OCI-LY7 (cell line): ENCODE results near the gene CDYL. TPM values are rescaled to one million over a fixed set of nuclear protein-coding genes. Genes with fewer than 3 reads are reported as not detected.

Experiments used
- BruUV-seq: library from RNA; stranded (reverse); fragments of 400-500 nt; replicated peaks from 2 replicates; lab custom pipeline; 2021; lab: Mats Ljungman, UMichigan
- CTCF ChIA-PET: fragments of 300-600 bp; sonication (Branson Sonifier 250); formaldehyde crosslinking; loops from one replicate; lab custom pipeline; 2022; ENCODE audit warnings: antibody characterized with exemption; ENCODE audit not compliant: unreplicated experiment; lab: Charles Lee
- POLR2A ChIA-PET: fragments of 300-600 bp; sonication (Branson Sonifier 250); formaldehyde crosslinking; loops from one replicate; lab custom pipeline; 2022; ENCODE audit warnings: antibody characterized with exemption; lab: Charles Lee
- DNase-seq: peaks from one replicate; pipeline ENCODE4 v3.0.0-alpha.2; 2015; ENCODE audit warnings: low spot score
- H2AFZ ChIP-seq: fragments of 200-600 bp; sonication (generic), shearing (Covaris generic); 2 replicates; pipeline ENCODE4 v1.6.1; 2014; ENCODE audit warnings: mild to moderate bottlenecking, antibody characterized with exemption, low read length, moderate library complexity
- H3K27ac ChIP-seq: fragments of 200-600 bp; sonication (generic); 2 replicates; pipeline ENCODE4 v1.5.1; 2014; ENCODE audit warnings: mixed run types, low read depth, mild to moderate bottlenecking, moderate library complexity, low read length, inconsistent platforms; ENCODE audit not compliant: poor library complexity, severe bottlenecking
- H3K36me3 ChIP-seq: fragments of 200-600 bp; sonication (generic); 2 replicates; pipeline ENCODE4 v1.6.1; 2014; ENCODE audit warnings: mild to moderate bottlenecking, antibody characterized with exemption, low read length, moderate library complexity, mixed read lengths; ENCODE audit not compliant: insufficient read depth
- H3K4me1 ChIP-seq: fragments of 200-600 bp; sonication (generic); 2 replicates; pipeline ENCODE4 v1.5.1; 2014; ENCODE audit warnings: mild to moderate bottlenecking, low read length; ENCODE audit not compliant: insufficient read depth, poor library complexity, severe bottlenecking
- H3K4me2 ChIP-seq: fragments of 200-600 bp; sonication (generic); 2 replicates; pipeline ENCODE4 v1.6.1; 2014; ENCODE audit warnings: mild to moderate bottlenecking, low read length
- H3K4me3 ChIP-seq: fragments of 200-600 bp; sonication (generic); 2 replicates; pipeline ENCODE4 v1.5.1; 2014; ENCODE audit warnings: mild to moderate bottlenecking, low read depth, low read length; ENCODE audit not compliant: poor library complexity, severe bottlenecking
- H3K79me2 ChIP-seq: fragments of 200-600 bp; sonication (generic); 2 replicates; pipeline ENCODE4 v1.6.1; 2016; ENCODE audit warnings: low read depth, mild to moderate bottlenecking, low read length, moderate library complexity, mixed read lengths; ENCODE audit not compliant: insufficient read depth
- H3K9me2 ChIP-seq: fragments of 200-600 bp; sonication (generic); 2 replicates; pipeline ENCODE4 v1.6.1; 2016; ENCODE audit warnings: mild to moderate bottlenecking, low read length, mixed read lengths; ENCODE audit not compliant: insufficient read depth
- H3K9me3 ChIP-seq: fragments of 200-600 bp; sonication (generic); 2 replicates; pipeline ENCODE4 v1.6.1; 2014; ENCODE audit warnings: mild to moderate bottlenecking, mixed run types, low read length, mixed read lengths
- H4K20me1 ChIP-seq: fragments of 200-600 bp; sonication (generic); 2 replicates; pipeline ENCODE4 v1.6.1; 2014; ENCODE audit warnings: mild to moderate bottlenecking, antibody characterized with exemption, low read length, moderate library complexity, mixed read lengths; ENCODE audit not compliant: insufficient read depth
- EZH2phosphoT487 ChIP-seq: fragments of 200-600 bp; sonication (generic); IDR thresholded peaks from 2 replicates; pipeline ENCODE4 v1.6.1; 2018; ENCODE audit warnings: low read depth, borderline replicate concordance, mild to moderate bottlenecking, mixed run types, antibody characterized with exemption, low read length, moderate library complexity, mixed read lengths
- intact Hi-C: fragments of 100-400 bp; cut with micrococcal nuclease; formaldehyde crosslinking; loops from one replicate; pipeline ENCODE4 v1.10.0; 2022; ENCODE audit not compliant: unreplicated experiment
- total RNA-seq, 2 experiments: library from RNA; depleted of rRNA in 1 of 2; stranded (reverse); fragments of >200 nt in 1 of 2; shearing (Covaris generic) in 1 of 2; gene quantifications; 2 replicates each; pipeline ENCODE4 v1.2.3, GENCODE V29; 2014 to 2022
- TF ChIP-seq, protein P1 (sequence below): fragments of 200-600 bp; sonication (generic); conservative IDR thresholded peaks from 2 replicates; pipeline ENCODE4 v1.5.1; 2014; ENCODE audit warnings: mild to moderate bottlenecking, antibody characterized with exemption, low read length, moderate library complexity, mixed read lengths

Gene CDYL
- total RNA-seq, 2 experiments from 2014 or later = 33.6 to 76.4 TPM

- no peak overlapping the region for H3K4me3 ChIP-seq
- no peaks in the 10 kb centered on the region for H4K20me1 ChIP-seq
- TF ChIP-seq, protein P1, sequence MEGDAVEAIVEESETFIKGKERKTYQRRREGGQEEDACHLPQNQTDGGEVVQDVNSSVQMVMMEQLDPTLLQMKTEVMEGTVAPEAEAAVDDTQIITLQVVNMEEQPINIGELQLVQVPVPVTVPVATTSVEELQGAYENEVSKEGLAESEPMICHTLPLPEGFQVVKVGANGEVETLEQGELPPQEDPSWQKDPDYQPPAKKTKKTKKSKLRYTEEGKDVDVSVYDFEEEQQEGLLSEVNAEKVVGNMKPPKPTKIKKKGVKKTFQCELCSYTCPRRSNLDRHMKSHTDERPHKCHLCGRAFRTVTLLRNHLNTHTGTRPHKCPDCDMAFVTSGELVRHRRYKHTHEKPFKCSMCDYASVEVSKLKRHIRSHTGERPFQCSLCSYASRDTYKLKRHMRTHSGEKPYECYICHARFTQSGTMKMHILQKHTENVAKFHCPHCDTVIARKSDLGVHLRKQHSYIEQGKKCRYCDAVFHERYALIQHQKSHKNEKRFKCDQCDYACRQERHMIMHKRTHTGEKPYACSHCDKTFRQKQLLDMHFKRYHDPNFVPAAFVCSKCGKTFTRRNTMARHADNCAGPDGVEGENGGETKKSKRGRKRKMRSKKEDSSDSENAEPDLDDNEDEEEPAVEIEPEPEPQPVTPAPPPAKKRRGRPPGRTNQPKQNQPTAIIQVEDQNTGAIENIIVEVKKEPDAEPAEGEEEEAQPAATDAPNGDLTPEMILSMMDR = no peak
- TF ChIP-seq EZH2phosphoT487 = no peak
- CTCF ChIA-PET = no interaction called here
- H3K4me2 ChIP-seq = no peak overlapping the region
- DNase-seq = no peak
- H3K4me1 ChIP-seq = peaks cover 33% of the 10 kb centered on the region
- no peaks in the 10 kb centered on the region for H3K9me3 ChIP-seq
- no peaks in the 10 kb centered on the region for H3K9me2 ChIP-seq
- H3K79me2 ChIP-seq = peaks cover 9% of the 10 kb centered on the region; the same call in 1 of the 2 replicates
- intact Hi-C loops = no loop called here
- no peak overlapping the region for H2AFZ ChIP-seq
- POLR2A ChIA-PET = interaction anchor here (1.1 kb wide), 1 partner anchor 32 kb away, joined by 4 read pairs; no protein-coding TSS in a partner anchor
- H3K36me3 ChIP-seq = peaks cover 5% of the 10 kb centered on the region; the same call in 1 of the 2 replicates
- no peak overlapping the region for H3K27ac ChIP-seq
- no TSS peak for BruUV-seq
These were observed 134.0 kb downstream of the CDYL start for GRCh38 chr6:4910037-4910760.

GRCh38 chr6:4912559-4912958 lies 136.4 kb downstream of the CDYL start:
- ChIA-PET POLR2A (interaction anchor here (0.5 kb wide), 1 partner anchor 864 kb away, joined by 5 read pairs; no protein-coding TSS in a partner anchor), CTCF (no interaction called here)
- peaks cover 4% of the 10 kb centered on the region; the same call in 1 of the 2 replicates for H3K79me2 ChIP-seq
- intact Hi-C loops = no loop called here
- peaks cover 13% of the 10 kb centered on the region for H3K4me1 ChIP-seq
- BruUV-seq = no TSS peak
- no peak overlapping the region for H2AFZ ChIP-seq
- no peak for DNase-seq
- H3K9me2 ChIP-seq = no peaks in the 10 kb centered on the region
- no peak overlapping the region for H3K4me3 ChIP-seq
- no peaks in the 10 kb centered on the region for H3K9me3 ChIP-seq
- TF ChIP-seq, protein P1 = no peak
- TF ChIP-seq EZH2phosphoT487 = no peak
- H4K20me1 ChIP-seq = no peaks in the 10 kb centered on the region
- H3K4me2 ChIP-seq = no peak overlapping the region
- H3K27ac ChIP-seq = no peak overlapping the region
- peaks cover 5% of the 10 kb centered on the region; the same call in 1 of the 2 replicates for H3K36me3 ChIP-seq
